T-helper 22 cell (primary cell): Measurements from ENCODE around the gene ARHGAP26.
"Not testable (repeated sequence)": the region's sequence is repeated elsewhere in the genome, so short reads cannot be mapped to it uniquely, and the experiment has no call there.

Experiments
- DNase-seq: peaks from one replicate; pipeline ENCODE4 v3.0.0-alpha.2; 2020; ENCODE audit warnings: low read depth

Gene ARHGAP26

DNA sequence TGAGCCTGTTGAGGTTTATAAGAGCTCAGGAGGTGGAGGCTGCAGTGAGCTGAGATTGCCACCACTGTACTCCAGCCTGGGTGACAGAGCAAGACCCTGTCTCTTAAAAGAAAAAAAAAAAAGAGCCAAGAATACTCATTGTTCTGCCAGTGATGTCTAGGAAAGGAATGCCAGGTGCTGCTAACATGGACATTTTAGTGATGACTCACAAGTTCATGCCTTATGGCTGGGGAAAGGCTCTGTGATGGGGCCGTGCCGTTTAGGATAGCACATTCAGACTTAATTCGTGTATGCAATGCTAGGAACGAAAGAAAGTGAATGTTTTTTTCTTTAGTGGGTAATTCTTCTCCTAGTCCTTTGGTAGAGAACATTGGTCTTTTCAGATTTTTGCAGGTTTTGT lies 134.2 kb downstream of the ARHGAP26 start:
- no peak for DNase-seq

DNA sequence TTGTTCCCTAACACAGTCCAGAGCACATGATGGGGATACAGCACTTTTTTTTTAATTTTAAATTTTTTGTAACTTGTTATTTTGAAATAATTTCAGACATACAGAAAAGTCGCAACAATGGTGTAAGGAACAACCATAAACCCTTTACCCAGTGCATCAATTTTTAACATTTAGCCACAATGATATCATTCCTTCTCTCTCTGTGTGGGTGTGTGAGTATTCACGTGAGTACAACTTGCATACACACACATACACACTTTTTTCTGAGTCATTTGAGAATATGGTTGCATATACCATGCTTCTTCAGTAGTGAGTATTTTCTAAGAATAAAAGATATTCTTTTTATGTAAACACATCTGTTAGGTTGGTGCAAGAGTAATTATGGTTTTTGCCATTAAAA lies 135.2 kb downstream of the ARHGAP26 start:
- DNase-seq, result no peak

DNA sequence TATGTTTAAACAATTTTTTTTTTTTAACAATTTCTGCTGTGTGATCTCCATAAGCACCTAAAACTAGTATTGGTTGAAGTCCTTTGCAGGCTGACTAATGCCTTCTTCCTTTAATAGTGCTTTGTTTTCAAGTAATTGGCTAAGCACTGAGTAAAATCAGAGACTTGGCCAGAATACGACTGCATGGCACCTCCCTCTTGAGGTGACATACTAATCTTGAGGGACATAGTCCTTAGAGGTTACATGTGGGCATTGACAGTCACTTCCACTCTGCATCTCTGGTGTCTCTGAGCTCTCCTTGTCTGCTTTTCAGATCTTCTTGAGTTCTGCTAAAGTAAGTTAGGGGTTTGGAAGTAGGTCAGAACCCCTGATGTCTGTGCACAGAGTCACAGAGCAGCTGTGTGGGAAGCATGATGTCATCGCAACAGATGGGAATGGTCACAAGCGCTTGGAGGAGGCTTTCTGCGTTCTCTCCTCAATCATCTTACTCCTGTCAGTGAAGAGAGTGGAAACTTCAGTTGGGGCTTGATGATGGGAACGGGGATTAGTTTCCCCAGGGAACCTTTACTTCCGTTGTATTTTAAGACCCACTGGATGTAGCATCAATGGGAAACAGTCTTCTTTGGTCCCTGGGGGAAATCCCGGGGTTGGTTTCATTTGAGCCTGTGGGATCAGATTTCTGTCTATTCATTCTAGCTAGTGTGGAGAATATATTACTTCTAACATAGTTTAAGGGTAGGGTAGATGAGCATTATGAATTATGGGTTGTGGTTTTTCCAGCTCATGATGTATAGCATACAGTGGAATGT lies 136.9 kb downstream of the ARHGAP26 start:
- no peak for DNase-seq

DNA sequence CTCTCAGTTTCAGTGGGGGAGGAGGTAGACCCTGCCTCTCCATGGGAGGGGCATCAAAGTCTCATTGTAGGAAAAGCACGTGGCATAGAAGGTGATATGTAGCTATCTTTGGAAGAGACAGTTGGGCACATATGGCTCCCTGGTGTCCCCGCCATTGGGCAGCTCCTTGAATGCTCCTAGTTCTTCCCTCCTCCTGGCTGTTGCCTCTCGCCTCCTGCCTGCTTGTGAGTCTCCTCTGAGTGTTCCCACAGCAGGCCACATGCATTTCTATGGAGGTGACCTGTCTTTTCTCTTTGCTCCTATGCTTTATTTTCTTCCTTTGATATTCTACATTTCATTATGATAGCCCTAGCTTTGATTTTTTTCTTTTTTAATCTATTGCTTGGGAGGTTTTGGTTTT lies 138.5 kb downstream of the ARHGAP26 start:
- DNase-seq, result no peak

DNA sequence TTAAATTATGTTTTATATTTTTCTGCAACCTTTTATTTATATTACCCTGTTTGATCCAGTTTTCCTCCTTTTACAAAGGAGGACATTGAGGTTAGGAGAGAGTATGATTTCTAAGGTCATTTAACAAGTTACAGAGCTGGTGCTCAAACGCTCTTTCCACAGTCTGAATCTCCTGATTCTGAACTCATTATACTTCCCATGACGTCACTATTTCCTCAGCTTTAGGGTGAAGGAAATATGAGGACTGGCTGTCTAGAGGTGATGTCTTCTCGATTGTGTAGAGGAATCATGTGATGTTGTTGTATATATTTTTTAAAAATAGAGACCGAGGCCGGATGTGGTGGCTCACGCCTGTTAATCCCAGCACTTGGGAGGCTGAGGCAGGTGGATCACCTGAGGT lies 140.0 kb downstream of the ARHGAP26 start:
- no peak for DNase-seq

DNA sequence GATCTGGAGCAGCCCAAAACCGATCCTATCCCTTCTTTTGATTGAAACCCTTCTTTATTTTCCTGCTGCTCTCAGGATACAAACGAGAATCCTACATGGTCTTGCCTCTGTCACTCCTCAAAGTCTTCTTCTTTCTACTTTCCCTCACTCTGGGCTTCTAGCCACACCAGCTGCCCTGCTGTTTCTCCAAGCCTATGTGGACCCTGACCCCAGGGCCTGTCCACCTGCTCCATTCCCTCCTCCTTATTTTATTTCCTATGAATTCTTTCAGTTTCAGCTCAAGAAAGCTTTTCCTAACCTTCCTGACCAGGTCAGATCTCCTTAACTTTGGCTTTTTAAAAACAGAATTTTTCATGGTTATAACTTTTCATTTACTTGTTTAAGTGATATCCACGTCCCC lies 141.0 kb downstream of the ARHGAP26 start:
- DNase-seq, result no peak

DNA sequence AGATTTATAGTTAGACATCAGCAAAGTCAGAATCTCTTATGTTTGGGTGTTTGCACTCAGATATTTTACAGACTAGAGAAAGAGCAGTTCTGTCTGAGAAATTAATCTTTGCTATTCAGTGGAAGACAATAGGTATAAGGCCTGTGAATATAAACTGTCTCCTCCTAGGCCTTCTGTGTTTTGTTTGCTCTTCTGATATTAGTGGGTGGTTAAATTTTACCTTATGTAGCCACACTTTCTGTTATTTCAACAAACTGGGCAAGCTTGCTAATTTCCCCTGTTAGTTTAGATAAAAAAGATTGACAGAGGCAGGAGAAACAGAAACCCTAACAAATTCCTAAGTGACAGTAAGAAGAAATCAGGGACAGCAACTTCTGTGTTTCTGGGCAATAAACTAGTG lies 141.6 kb downstream of the ARHGAP26 start:
- DNase-seq, result no peak

DNA sequence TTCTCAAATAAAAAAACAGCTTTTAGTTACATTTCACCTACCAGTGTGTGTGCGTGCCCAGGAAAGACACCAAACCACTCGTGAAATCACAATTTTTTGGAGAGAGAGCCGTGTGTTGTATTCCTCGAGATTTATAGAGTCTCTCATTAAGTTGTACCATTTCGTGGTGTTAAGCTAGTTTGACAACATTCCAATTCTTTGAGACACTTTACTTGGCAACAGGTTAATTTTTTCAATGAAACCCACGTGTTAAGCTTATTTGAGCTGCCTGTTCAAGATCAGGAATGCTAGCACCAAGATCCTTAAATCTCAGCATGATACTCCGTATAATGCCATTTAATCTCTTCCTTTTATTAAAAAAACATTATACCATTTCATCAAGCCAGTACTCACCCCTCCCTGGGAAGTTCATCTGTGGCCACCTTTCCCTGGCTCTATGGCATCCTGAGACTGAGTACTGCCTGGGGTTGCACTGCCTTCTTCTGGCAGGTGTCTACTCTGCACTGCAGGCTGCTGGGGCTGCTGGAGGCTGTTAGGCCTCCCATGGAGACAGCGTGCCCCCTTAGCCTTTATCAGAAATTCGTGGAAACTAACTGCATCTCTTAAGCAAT lies 143.7 kb downstream of the ARHGAP26 start:
- DNase-seq, result no peak

DNA sequence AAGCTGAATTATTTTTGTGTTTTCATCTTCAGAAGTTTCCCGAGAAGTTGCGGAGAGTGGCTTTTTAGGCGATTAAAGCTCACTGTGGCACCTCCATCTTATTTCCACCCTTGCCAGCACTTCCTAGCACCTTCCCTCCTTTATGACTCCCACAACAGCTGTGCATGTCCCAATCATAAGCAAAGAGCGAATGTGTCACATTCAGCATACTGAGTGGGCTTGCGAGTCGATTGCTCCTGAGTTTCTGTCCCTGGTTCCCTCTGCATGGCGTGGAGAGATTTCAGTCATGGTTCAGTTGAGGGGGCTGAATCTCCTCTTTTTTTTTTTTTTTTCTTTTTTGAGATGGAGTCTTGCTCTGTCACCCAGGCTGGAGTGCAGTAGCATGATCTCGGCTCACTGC lies 144.9 kb downstream of the ARHGAP26 start:
- DNase-seq, result no peak

DNA sequence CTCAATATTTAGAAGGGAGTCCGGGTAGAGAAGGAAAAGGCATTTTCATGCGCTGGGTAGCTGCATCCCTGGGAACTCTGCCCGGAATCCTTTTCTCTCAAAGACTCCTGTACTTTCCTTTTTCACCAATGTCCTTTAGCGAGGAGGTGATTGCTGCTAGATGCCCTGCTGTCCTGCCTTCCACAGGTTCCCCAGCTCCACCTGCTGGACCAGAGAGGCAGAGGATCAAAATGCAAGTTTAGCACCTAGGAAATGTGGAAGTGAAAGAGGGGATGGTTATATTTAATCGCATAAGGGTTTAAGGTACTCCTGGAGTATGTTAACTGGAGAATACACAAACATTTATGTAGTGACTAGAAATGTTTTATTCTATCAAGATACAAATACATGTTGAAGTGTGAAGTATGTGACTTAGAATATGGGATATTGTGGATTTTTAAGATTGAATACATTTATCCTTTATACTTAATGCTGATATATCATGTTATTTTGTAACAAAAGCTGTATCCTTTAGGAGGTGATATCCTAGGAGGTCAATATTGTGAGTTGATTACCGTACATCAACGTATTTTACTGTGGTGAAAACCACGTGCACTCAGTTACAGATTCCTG lies 145.7 kb downstream of the ARHGAP26 start:
- no peak for DNase-seq

DNA sequence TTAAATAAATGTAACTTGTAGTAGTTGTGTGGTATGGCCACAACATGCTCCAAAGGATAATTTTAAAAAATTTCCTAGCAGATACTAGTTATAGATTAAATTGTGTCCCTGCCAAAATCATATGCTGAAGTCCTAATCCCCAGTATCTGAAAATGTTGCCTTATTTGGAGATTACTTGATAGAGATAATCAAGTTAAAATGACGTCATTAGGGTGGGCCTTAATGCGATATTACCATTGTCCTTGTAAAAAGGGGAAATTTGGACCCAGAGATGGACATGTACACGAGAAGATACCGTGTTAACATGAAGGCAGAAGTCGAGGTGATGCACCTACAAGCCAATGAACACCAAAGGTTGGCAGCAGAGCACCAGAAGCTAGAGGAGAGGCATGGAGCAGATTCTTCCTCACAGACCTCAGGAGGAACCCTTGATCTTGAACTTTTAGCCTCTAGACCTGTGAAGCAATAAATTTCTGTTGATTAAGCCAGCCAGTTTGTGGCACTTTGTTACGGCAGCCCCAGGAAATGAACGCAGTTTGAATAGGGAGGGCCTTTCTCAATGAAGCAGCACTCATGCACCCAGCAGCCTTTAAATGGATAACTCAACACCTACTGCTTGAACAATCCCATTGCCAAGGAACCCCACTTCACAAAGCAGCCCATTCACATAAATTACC lies 148.9 kb downstream of the ARHGAP26 start:
- DNase-seq, result no peak

DNA sequence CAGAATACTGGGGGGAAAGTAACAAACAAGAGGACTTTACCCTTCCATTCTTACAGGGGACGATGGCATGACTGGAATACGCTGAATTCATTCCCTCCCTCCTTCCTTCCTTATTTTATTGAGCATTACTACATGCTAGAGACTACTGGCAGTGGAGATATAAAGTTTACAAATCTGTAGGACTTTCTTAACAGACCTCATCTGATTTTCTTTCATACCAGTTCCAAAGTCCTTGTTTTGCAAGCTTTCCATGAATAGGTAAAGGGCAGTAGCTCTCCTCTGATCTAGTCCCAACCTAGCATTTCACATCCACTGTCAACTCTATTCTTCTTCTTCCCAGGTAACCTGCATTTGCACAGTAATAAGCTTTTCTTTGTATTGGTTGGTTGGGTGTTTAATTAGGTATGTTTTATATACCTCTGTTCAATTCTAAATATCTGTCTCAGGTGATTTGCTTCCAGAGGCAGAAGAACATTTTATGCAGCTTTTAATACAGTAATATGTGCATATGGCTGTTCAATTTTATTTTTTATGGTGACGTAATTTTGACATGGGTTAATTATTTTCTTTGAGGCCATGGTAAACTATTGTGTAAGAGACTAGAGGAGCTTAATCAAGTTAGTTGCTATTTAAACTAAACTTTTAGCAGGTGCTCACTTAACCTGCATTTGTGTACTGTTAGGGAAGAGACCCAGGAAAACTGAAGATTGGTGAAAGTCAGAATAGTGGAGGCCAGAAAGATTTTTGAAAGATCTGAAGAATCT lies 150.9 kb downstream of the ARHGAP26 start:
- no peak for DNase-seq

DNA sequence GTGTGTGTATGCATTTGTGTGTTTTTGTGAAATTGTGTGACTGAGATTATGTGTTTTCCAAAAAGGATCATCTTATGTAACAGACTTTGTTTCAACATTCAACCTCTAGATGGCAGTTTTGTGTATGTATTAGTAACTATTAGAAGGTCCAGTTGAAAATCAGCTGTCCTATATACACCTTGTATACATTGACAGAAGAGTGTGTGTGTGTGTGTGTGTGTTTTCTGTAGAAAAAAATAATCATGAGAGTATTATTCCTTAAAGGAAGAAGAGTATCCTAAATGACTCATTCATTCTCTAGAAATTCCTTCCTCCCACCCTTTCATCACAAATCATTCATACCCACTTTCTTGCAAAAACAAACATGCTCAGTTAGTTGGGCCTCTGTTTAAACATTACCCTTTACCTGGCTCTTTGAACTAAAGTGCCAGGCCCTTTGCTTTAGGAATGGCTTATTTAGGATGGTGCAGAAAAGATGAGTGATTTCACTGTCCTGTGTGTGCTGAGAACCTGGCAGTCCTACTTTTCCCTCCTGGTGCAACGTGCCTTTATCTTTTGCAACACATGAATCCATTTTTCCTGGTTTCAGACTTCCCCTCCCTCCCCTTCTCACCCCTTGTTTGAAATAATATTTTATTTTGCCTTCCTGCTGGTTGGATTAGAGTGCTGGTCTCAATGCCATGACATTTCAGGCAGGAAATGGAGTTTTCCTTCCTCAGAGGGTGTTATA lies 152.2 kb downstream of the ARHGAP26 start:
- no peak for DNase-seq

DNA sequence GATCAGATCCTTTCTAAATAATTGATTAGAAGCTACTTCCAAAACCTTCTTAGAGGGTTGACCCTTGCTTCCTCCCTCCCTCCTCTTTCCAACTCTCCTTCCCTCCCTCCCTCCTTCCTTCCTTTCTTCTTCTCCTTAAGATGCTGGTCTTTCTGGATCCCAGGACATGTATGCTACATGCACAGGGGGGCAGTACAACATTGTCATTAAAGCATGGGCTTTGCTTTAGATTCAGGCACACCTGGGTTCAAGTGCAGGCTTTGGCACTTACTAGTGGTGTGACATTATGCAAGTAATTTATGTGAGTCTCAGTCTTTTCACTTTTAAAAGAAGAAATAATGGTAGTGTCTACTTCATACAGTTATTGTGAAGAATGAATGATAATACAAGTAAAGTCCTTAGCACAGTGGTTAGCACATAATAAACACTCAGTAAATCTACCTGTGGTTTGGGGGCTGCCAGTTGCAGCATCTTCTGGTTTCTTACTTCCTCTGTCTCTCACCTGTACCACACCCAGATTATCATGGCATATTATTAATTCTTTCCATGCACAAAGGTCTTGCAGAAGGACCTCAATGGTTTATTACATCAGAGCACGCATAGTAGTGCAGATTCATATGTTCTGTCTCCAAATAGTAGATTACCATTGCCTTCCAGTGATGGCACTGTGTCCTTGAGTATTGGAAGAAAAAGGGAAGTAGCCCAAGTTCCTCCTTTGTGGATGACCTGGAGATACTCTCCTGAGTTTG lies 154.1 kb downstream of the ARHGAP26 start:
- no peak for DNase-seq

DNA sequence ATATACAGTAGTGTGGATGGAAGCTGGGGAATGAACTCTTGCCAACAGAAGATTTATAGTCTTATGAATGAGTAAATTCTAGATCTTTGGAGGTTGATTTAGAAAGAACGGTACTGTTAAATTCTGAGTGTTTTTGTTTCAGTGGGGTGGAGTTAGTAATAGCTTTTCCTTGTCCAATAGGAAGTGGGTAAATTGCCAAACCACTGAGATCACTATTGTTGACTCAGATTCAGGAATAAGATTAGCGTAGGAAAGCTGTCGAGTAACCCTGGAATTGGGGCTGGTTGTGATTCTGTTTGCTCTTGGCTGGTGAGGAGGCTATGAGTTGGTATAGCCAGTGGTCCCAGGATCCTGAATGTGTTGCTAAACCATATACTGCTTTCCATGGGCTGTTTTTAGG lies 155.6 kb downstream of the ARHGAP26 start:
- no peak for DNase-seq

DNA sequence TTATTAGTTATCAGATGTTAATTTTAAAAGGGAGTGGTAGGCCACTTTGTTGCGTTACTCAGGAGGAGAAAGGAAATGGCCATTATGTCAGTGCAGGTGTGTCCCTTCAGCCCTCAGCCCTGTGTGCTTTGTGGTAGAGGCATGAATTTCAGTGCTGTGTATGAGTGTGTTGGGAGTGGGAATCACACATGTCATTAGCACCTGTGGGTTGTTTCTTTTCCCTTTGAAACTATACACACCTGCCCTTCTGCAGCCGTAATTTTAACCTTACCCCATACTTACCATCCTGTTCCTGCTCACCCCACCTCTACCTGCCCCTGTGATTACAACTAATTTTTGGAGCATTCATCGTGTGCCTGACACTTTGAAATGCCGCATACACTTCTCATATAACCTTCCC lies 156.4 kb downstream of the ARHGAP26 start:
- DNase-seq, result no peak

DNA sequence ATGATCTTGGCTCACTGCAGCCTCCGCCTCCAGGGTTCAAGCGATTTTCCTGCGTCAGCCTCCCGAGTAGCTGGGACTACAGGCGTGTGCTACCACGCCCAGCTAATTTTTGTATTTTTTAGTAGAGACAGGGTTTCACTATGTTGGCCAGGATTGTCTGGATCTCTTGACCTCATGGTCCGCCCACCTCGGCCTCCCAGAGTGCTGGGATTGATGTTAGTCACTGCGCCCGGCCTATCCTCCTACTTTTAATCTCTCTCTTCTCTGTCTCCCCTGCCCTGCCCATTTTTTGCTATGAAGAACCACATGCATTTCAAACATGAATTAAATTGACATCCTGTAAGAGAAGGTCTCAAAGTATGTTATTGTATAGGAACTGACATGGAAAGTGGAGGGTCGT lies 158.8 kb downstream of the ARHGAP26 start:
- not testable (repeated sequence) for DNase-seq

DNA sequence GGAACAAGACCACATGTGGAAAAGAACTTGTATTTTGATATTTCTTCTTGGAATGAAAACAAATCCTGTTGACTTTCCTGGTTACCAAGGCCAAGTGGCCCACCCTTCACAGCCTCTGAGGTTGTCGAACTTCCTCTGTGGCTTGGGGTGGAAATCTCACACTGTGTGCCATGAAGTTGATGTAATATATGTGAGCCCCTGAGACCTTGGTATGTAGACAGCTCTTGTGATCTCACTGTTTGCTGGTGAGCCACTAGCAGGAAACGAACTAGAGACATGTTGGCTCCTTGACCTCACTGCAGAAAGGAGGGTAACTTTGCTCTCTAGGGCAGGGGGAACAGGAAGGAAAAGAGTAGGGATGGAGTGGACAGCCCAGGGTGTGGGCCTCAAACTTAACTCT lies 159.4 kb downstream of the ARHGAP26 start:
- no peak for DNase-seq

DNA sequence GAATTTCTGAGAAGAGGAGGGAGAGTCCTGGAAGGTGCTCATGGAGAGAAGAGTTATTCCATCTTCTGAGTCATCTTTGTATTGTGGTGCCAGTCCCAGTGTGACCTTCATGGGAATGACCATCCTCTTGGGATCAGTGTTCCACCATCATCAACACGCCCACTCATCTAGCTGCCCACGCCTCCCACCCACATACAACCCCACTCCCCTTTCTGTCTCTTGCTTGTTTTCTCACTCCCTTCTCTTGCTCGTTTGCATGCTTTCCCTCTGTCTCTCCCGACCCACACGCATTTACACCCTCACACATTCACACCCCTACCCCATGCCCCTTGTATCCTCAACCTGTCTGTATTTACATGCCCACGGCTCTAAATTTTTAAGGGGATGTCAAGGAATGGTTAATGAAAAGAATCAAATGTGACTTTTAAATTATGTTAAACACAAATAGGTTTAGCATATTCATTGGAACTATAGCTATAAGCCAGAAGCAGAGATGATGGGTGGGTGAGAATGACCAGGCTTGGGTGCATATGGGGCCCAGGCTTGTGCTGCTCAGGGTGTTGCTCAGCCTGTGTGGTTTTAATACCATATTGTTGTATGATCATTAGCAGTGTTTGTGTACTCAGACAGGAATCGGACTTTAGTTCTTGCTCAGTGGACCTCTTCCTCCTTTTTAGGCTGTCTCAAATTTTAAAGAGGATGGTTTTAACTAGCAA lies 160.4 kb downstream of the ARHGAP26 start:
- DNase-seq, result no peak
